Measurements from ENCODE around the gene MYO9B. TPM values are rescaled to one million over a fixed set of nuclear protein-coding genes. Genes with fewer than 3 reads are reported as not detected.

MYO9B gene
- total RNA-seq, 2 experiments from 2014 or later, result 90.3 to 98.5 TPM

GRCh38 chr19:17192751-17193150, 117.2 kb downstream of the MYO9B start:
- POLR2A ChIA-PET, result no interaction called here

DNA sequence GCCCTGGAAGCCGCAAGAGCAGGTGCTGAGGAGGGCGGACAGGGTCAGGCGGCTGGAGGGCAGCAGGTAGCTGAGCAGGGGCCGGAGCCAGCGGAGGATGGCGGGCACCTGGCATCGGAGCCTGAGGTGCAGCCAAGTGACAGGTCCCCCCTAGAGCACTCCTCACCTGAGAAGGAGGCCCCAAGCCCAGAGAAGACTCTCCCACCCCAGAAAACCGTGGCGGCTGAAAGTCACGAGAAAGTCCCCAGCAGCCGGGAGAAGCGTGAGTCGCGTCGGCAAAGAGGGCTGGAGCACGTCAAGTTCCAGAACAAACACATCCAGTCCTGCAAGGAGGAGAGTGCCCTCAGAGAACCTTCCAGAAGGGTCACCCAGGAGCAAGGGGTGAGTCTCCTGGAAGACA, 119.0 kb downstream of the MYO9B start:
- Mint-ChIP-seq H3K27ac (no peak overlapping the region), H3K4me1 (no peaks in the 10 kb centered on the region), H3K9me3 (ENCODE audit: low read depth) (no peaks in the 10 kb centered on the region), H3K36me3 (ENCODE audit: low read depth) (peaks cover 35% of the 10 kb centered on the region), H3K27me3 (no peaks in the 10 kb centered on the region), H3K4me3 (no peak overlapping the region)
- ATAC-seq, result no peak
- no peak for DNase-seq
- intact Hi-C loops (cut with DNase I, micrococcal nuclease), result no loop called here
- ChIA-PET POLR2A (no interaction called here), CTCF (no interaction called here)

More at GRCh38 chr19:17192751-17193150, 117.2 kb downstream of the MYO9B start:
- Mint-ChIP-seq H3K9me3 (ENCODE audit: low read depth) (no peaks in the 10 kb centered on the region), H3K27ac (no peak overlapping the region), H3K4me1 (no peaks in the 10 kb centered on the region), H3K27me3 (no peaks in the 10 kb centered on the region), H3K36me3 (ENCODE audit: low read depth) (peaks cover 33% of the 10 kb centered on the region), H3K4me3 (no peak overlapping the region)
- ATAC-seq (no peak), DNase-seq (no peak)
- intact Hi-C loops (cut with DNase I, micrococcal nuclease), result no loop called here
- CTCF ChIA-PET, result no interaction called here

DNA sequence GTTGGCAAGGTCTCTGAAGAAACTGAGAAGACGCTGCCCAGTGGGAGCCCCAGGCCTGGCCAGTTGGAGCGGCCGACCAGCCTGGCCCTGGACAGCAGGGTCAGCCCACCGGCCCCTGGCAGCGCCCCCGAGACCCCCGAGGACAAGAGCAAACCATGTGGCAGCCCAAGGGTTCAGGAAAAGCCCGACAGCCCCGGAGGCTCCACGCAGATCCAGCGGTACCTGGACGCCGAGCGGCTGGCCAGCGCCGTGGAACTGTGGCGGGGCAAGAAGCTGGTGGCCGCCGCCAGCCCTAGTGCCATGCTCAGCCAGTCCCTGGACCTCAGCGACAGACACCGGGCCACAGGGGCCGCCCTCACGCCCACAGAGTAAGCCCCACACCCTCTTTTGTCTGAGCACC, 119.5 kb downstream of the MYO9B start:
- no peaks in the 10 kb centered on the region for H3K27me3 Mint-ChIP-seq
- no peaks in the 10 kb centered on the region for H3K9me3 Mint-ChIP-seq (ENCODE audit: low read depth)
- POLR2A ChIA-PET, result no interaction called here
- H3K4me3 Mint-ChIP-seq, result no peak overlapping the region
- no peak overlapping the region for H3K27ac Mint-ChIP-seq
- CTCF ChIA-PET, result interaction anchor here (0.6 kb wide), 1 partner anchor 65 kb away, joined by 3 read pairs; no protein-coding TSS in a partner anchor
- DNase-seq, result no peak
- H3K36me3 Mint-ChIP-seq (ENCODE audit: low read depth), result peaks cover 34% of the 10 kb centered on the region
- H3K4me1 Mint-ChIP-seq, result no peaks in the 10 kb centered on the region
- ATAC-seq, result no peak
- intact Hi-C loops (cut with DNase I, micrococcal nuclease), result no loop called here

DNA sequence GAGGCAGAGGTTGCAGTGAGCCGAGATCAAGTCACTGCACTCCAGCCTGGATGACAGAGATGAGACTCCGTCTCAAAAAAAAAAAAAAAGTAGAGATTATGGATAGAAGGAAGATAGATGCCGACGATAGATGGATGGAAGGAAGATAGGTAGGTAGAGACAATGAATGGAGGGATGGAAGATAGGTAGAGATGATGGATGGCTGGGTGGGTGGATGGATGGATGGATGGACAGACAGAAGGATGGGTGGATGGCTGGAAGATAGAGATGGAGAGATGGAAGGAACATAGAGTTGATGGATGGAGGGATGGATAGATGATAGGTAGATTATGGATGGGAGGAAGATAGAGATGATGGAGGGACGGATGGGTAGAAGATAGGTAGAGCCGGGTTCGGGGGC, 121.0 kb downstream of the MYO9B start:
- ATAC-seq (no peak), DNase-seq (no peak)
- H3K4me1 Mint-ChIP-seq, result no peaks in the 10 kb centered on the region
- intact Hi-C loops (cut with DNase I, micrococcal nuclease), result no loop called here
- H3K9me3 Mint-ChIP-seq (ENCODE audit: low read depth), result no peaks in the 10 kb centered on the region
- no peak overlapping the region for H3K27ac Mint-ChIP-seq
- H3K4me3 Mint-ChIP-seq, result no peak overlapping the region
- ChIA-PET POLR2A (no interaction called here), CTCF (no interaction called here)
- no peaks in the 10 kb centered on the region for H3K27me3 Mint-ChIP-seq
- peaks cover 32% of the 10 kb centered on the region for H3K36me3 Mint-ChIP-seq (ENCODE audit: low read depth)

DNA sequence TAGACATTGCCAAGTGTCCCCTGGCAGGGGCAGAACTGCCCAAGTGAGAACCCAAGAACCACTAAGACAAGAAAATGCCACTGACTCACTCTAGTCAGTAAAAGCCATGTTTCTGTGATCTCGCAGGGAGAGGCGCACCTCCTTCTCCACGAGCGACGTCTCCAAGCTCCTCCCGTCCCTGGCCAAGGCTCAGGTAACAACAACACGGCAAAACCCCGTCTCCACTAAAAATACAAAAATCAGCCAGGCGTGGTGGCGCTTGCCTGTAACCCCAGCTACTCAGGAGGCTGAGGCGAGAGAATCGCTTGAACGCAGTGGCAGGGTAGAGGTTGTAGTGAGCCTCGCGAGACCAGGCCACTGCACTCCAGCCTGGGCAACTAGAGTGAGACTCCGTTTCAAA, 122.1 kb downstream of the MYO9B start:
- H3K9me3 Mint-ChIP-seq (ENCODE audit: low read depth), result no peaks in the 10 kb centered on the region
- no peaks in the 10 kb centered on the region for H3K27me3 Mint-ChIP-seq
- no peak overlapping the region for H3K27ac Mint-ChIP-seq
- POLR2A ChIA-PET, result no interaction called here
- no peak for ATAC-seq
- H3K4me3 Mint-ChIP-seq, result no peak overlapping the region
- no peaks in the 10 kb centered on the region for H3K4me1 Mint-ChIP-seq
- peaks cover 41% of the 10 kb centered on the region for H3K36me3 Mint-ChIP-seq (ENCODE audit: low read depth)
- DNase-seq, result no peak
- intact Hi-C loops (cut with DNase I, micrococcal nuclease), result no loop called here
- CTCF ChIA-PET, result no interaction called here

- ChIA-PET CTCF (interaction anchor here (0.6 to 1.7 kb wide), 3 partner anchors 110 to 176 kb away, joined by 3 to 5 read pairs (median 3); no protein-coding TSS in a partner anchor), POLR2A (no interaction called here)
Measured at GRCh38 chr19:17200408-17201079, 125.0 kb downstream of the MYO9B start.

GRCh38 chr19:17202249-17202648, 126.7 kb downstream of the MYO9B start:
- POLR2A ChIA-PET, result no interaction called here
- H3K9me3 Mint-ChIP-seq (ENCODE audit: low read depth), result no peaks in the 10 kb centered on the region
- DNase-seq, result peak; percentile 55

More at GRCh38 chr19:17200408-17201079, 125.0 kb downstream of the MYO9B start:
- DNase-seq (no peak), ATAC-seq (no peak)
- no peak overlapping the region for H3K4me3 Mint-ChIP-seq
- H3K9me3 Mint-ChIP-seq (ENCODE audit: low read depth), result no peaks in the 10 kb centered on the region
- H3K4me1 Mint-ChIP-seq, result no peaks in the 10 kb centered on the region
- H3K36me3 Mint-ChIP-seq (ENCODE audit: low read depth), result peaks cover 50% of the 10 kb centered on the region
- no peak overlapping the region for H3K27ac Mint-ChIP-seq
- H3K27me3 Mint-ChIP-seq, result no peaks in the 10 kb centered on the region
- intact Hi-C loops (cut with DNase I, micrococcal nuclease), result no loop called here

GRCh38 chr19:17202713-17203112, 127.1 kb downstream of the MYO9B start:
- Mint-ChIP-seq H3K27ac (no peak overlapping the region), H3K4me3 (no peak overlapping the region), H3K36me3 (ENCODE audit: low read depth) (peaks cover 48% of the 10 kb centered on the region), H3K9me3 (ENCODE audit: low read depth) (no peaks in the 10 kb centered on the region), H3K4me1 (no peaks in the 10 kb centered on the region), H3K27me3 (no peaks in the 10 kb centered on the region)
- DNase-seq, result no peak
- ChIA-PET CTCF (no interaction called here), POLR2A (no interaction called here)
- intact Hi-C loops (cut with DNase I, micrococcal nuclease), result no loop called here
- no peak for ATAC-seq

More at GRCh38 chr19:17202249-17202648, 126.7 kb downstream of the MYO9B start:
- peak; percentile 64 for ATAC-seq
- Mint-ChIP-seq H3K4me1 (no peaks in the 10 kb centered on the region), H3K27ac (no peak overlapping the region), H3K4me3 (no peak overlapping the region), H3K36me3 (ENCODE audit: low read depth) (peaks cover 49% of the 10 kb centered on the region), H3K27me3 (no peaks in the 10 kb centered on the region)
- intact Hi-C loops (cut with DNase I, micrococcal nuclease), result no loop called here
- CTCF ChIA-PET, result no interaction called here

GRCh38 chr19:17205237-17206140, 129.9 kb downstream of the MYO9B start:
- intact Hi-C loops (cut with DNase I, micrococcal nuclease), result loop anchor here (1.0 kb wide), 2 partner anchors 30 to 77 kb away; no protein-coding TSS in a partner anchor
- no peaks in the 10 kb centered on the region for H3K27me3 Mint-ChIP-seq
- peaks cover 9% of the 10 kb centered on the region for H3K4me1 Mint-ChIP-seq

GRCh38 chr19:17206736-17207581, 131.4 kb downstream of the MYO9B start:
- H3K4me1 Mint-ChIP-seq, result peaks cover 9% of the 10 kb centered on the region
- POLR2A ChIA-PET, result no interaction called here
- CTCF ChIA-PET, result no interaction called here
- intact Hi-C loops (cut with DNase I, micrococcal nuclease), result no loop called here
- H3K27me3 Mint-ChIP-seq, result no peaks in the 10 kb centered on the region
- no peak for ATAC-seq
- peaks cover 45% of the 10 kb centered on the region for H3K36me3 Mint-ChIP-seq (ENCODE audit: low read depth)
- no peak overlapping the region for H3K27ac Mint-ChIP-seq
- no peak overlapping the region for H3K4me3 Mint-ChIP-seq
- H3K9me3 Mint-ChIP-seq (ENCODE audit: low read depth), result no peaks in the 10 kb centered on the region
- no peak for DNase-seq

More at GRCh38 chr19:17205237-17206140, 129.9 kb downstream of the MYO9B start:
- Mint-ChIP-seq H3K4me3 (no peak overlapping the region), H3K27ac (no peak overlapping the region), H3K9me3 (ENCODE audit: low read depth) (no peaks in the 10 kb centered on the region), H3K36me3 (ENCODE audit: low read depth) (peaks cover 52% of the 10 kb centered on the region)
- ATAC-seq (peak; percentile 66), DNase-seq (peak; percentile 79)
- CTCF ChIA-PET, result interaction anchor here (0.6 to 2.1 kb wide), 6 partner anchors 10 to 186 kb away, joined by 3 to 6 read pairs (median 4); partner anchors contain the start of gene USE1
- POLR2A ChIA-PET, result interaction anchor here (0.7 kb wide), 1 partner anchor 63 kb away, joined by 3 read pairs; no protein-coding TSS in a partner anchor

Data from activated CD4-positive, alpha-beta T cell treated with anti-CD3 and anti-CD28 coated beads for 36 hours (primary cell).